Naive thymus-derived CD4-positive, alpha-beta T cell (primary cell): Measurements from ENCODE around the gene ZDHHC14. TPM values are rescaled to one million over a fixed set of nuclear protein-coding genes. Genes with fewer than 3 reads are reported as not detected.

Experiments used
- ATAC-seq: fragments of 150-1000 bp; cut with Tn5 transposase; 2 replicates; pipeline ENCODE4 v1.10.0; 2021; ENCODE audit warnings: mild to moderate bottlenecking, moderate library complexity
- CTCF ChIA-PET: fragments of 350-600 bp; sonication (Branson Sonifier 250); formaldehyde crosslinking; loops from one replicate; lab custom pipeline; 2021; ENCODE audit warnings: antibody characterized with exemption; lab: Charles Lee
- POLR2A ChIA-PET: fragments of 350-600 bp; sonication (Branson Sonifier 250); formaldehyde crosslinking; loops from one replicate; lab custom pipeline; 2021; ENCODE audit warnings: antibody characterized with exemption, inconsistent platforms; lab: Charles Lee
- DNase-seq, 9 donors: peaks; one replicate each; pipeline versions ENCODE4 v3.0.0 to v3.0.0-alpha.2; 2020 to 2022; ENCODE audit warnings: mixed read lengths in 1 of 9
- H3K27ac ChIP-seq: one replicate; pipeline ENCODE4 v1.7.0; 2013; ENCODE audit warnings: mild to moderate bottlenecking, low read depth, low read length, moderate library complexity
- H3K27me3 ChIP-seq, 2 donors: one replicate each; pipeline ENCODE4 v1.7.0; 2013; ENCODE audit warnings: low read length in 2 of 2, mild to moderate bottlenecking in 2 of 2, moderate library complexity in 2 of 2; ENCODE audit not compliant: control insufficient read depth in 2 of 2, insufficient read depth in 2 of 2
- H3K36me3 ChIP-seq, 3 experiments: 1 replicate in 2 of 3; 2 replicates in 1 of 3; pipeline ENCODE4 v1.7.0; 2013; ENCODE audit warnings: low read length in 3 of 3, mild to moderate bottlenecking in 3 of 3, moderate library complexity in 1 of 3; ENCODE audit not compliant: insufficient read depth in 3 of 3, control insufficient read depth in 2 of 3
- H3K4me1 ChIP-seq, 2 donors: one replicate each; pipeline ENCODE4 v1.7.0; 2013; ENCODE audit warnings: low read length in 2 of 2, mild to moderate bottlenecking in 2 of 2, moderate library complexity in 1 of 2; ENCODE audit not compliant: control insufficient read depth in 2 of 2, insufficient read depth in 2 of 2
- H3K4me3 ChIP-seq: 2 replicates; pipeline ENCODE4 v1.7.0; 2013; ENCODE audit warnings: mild to moderate bottlenecking, low read length
- H3K9me3 ChIP-seq, 3 experiments: 1 replicate in 2 of 3; 2 replicates in 1 of 3; pipeline ENCODE4 v1.7.0; 2013; ENCODE audit warnings: low read length in 3 of 3; ENCODE audit not compliant: control insufficient read depth in 2 of 3
- H3K27ac Mint-ChIP-seq, 9 donors: one replicate each; pipeline ENCODE4 v1.8.0; 2020 to 2022; ENCODE audit warnings: mixed read lengths in 9 of 9, mild to moderate bottlenecking in 8 of 9, moderate library complexity in 5 of 9, inconsistent platforms in 2 of 9
- H3K27me3 Mint-ChIP-seq, 5 donors: one replicate each; pipeline ENCODE4 v1.8.0; 2021 to 2022; ENCODE audit warnings: mixed read lengths in 5 of 5, mild to moderate bottlenecking in 1 of 5
- H3K36me3 Mint-ChIP-seq, 5 donors: one replicate each; pipeline ENCODE4 v1.8.0; 2020 to 2022; ENCODE audit warnings: mixed read lengths in 5 of 5, mild to moderate bottlenecking in 3 of 5, inconsistent platforms in 1 of 5
- H3K4me1 Mint-ChIP-seq, 7 donors: one replicate each; pipeline ENCODE4 v1.8.0; 2020 to 2022; ENCODE audit warnings: mixed read lengths in 7 of 7, mild to moderate bottlenecking in 3 of 7, inconsistent platforms in 1 of 7
- H3K4me3 Mint-ChIP-seq, 10 donors: one replicate each; pipeline ENCODE4 v1.8.0; 2020 to 2022; ENCODE audit warnings: mild to moderate bottlenecking in 10 of 10, mixed read lengths in 10 of 10, moderate library complexity in 6 of 10, inconsistent platforms in 2 of 10
- H3K9me3 Mint-ChIP-seq, 11 donors: one replicate each; pipeline ENCODE4 v1.8.0; 2020 to 2022; ENCODE audit warnings: mixed read lengths in 11 of 11, mild to moderate bottlenecking in 4 of 11, inconsistent platforms in 1 of 11, moderate library complexity in 1 of 11
- intact Hi-C, 2 donors: fragments of 100-400 bp; cut with micrococcal nuclease; formaldehyde crosslinking; loops; one replicate each; pipeline ENCODE4 v1.15.1; 2023
- polyA plus RNA-seq, 2 donors: library from polyadenylated mRNA; unstranded; fragments of 300-500 nt; fragmentation: Illumina TruSeq; gene quantifications; one replicate each; pipeline ENCODE4 v1.2.3, GENCODE V29; 2021
- total RNA-seq, 6 experiments: library from RNA in 5 of 6; stranded (reverse) in 5 of 6; gene quantifications; 1 replicate in 5 of 6; 2 replicates in 1 of 6; pipeline ENCODE4 v1.2.3 and lab custom pipeline; 2021 to 2026

Gene ZDHHC14
- total and polyA plus RNA-seq, 7 experiments from 2014 or later: 0.13 to 18.2 (median 0.95) TPM

DNA sequence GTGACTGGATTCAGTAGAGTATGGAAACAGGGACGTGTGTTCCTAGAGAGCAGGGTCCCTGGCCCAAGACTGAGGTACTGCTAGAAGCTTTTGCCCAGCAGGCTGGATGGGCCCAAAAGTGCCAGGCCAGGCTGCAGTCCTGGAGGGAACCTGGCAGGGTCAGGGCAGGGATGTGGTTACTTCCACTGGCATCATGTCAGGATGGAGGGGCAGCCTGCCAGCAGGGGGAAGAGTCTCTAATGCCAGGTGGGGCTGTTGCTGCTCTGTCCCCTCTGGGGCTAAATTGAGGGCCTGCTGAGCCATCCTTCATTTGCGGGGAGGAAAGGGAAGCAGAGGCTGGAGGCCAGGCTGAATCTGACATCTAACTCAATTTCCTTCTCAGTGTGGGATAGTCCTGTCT lies 17.2 kb downstream of the ZDHHC14 start:
- H3K36me3 ChIP-seq: no peaks in the 10 kb centered on the region
- H3K27ac Mint-ChIP-seq: no peak overlapping the region
- H3K27ac ChIP-seq: no peak overlapping the region
- ChIA-PET POLR2A (no interaction called here), CTCF (no interaction called here)
- DNase-seq (no peak), ATAC-seq (no peak)
- no peaks in the 10 kb centered on the region for H3K27me3 ChIP-seq
- H3K4me3 Mint-ChIP-seq: no peak overlapping the region
- no peaks in the 10 kb centered on the region for H3K9me3 ChIP-seq
- H3K27me3 Mint-ChIP-seq: no peaks in the 10 kb centered on the region
- peaks cover 0 to 4% (median 0%) of the 10 kb centered on the region in 11 donors for H3K9me3 Mint-ChIP-seq
- intact Hi-C loops: no loop called here
- no peaks in the 10 kb centered on the region for H3K4me1 ChIP-seq
- peaks cover 0 to 10% (median 0%) of the 10 kb centered on the region in 7 donors for H3K4me1 Mint-ChIP-seq
- H3K36me3 Mint-ChIP-seq: peaks cover 0 to 13% (median 3%) of the 10 kb centered on the region in 5 donors
- H3K4me3 ChIP-seq: no peak overlapping the region

DNA sequence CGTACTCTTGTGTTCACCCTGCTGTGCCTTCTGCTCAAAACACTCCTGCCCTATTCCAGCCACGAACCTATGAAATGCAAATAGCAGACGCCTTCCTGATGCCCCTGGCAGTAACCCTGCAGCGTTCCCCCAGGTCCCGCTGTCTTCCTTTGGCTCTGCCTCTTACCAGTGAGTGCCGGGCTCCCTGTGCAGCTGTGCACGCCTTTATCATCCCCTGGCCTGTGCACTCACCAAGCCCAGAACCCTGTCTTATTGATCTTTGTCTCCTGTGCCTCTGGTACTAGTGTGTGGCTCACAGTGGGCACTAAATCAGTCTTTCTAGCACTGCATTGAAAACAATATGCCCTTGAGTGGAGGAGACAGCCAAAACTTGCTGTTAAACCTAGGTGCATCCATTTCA lies 19.7 kb downstream of the ZDHHC14 start:
- Histone ChIP-seq H3K36me3 (no peaks in the 10 kb centered on the region), H3K27me3 (no peaks in the 10 kb centered on the region), H3K27ac (no peak overlapping the region), H3K9me3 (no peaks in the 10 kb centered on the region), H3K4me3 (no peak overlapping the region), H3K4me1 (no peaks in the 10 kb centered on the region)
- Mint-ChIP-seq H3K36me3 (peaks cover 0 to 2% (median 0%) of the 10 kb centered on the region in 5 donors), H3K27ac (no peak overlapping the region), H3K9me3 (no peaks in the 10 kb centered on the region), H3K4me1 (no peaks in the 10 kb centered on the region), H3K4me3 (no peak overlapping the region), H3K27me3 (no peaks in the 10 kb centered on the region)
- intact Hi-C loops: no loop called here
- DNase-seq: no peak
- ATAC-seq: no peak
- POLR2A ChIA-PET: no interaction called here
- CTCF ChIA-PET: no interaction called here

DNA sequence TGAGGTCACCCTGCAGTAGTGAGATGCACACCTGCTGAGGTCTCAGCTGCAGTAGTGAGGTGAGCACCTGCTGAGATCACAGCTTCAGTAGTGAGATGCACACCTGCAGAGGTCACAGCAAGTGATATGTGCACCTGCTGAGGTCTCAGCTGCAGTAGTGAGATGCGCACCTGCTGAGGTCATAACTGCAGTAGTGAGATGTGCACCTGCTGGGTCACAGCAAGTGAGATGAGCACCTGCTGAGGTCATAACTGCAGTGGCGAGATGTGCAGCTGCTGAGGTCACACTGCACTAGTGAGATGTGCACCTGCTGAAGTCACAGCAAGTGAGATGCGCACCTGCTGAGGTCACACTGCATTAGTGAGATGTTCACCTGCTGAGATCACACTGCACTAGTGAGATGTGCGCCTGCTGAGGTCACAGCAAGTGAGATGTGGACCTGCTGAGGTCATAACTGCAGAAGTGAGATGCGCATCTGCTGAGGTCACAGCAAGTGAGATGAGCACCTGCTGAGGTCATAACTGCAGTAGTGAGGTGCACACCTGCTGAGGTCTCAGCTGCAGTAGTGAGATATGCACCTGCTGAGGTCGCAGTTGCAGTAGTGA lies 20.8 kb downstream of the ZDHHC14 start:
- Mint-ChIP-seq H3K27me3 (no peaks in the 10 kb centered on the region), H3K4me1 (no peaks in the 10 kb centered on the region), H3K27ac (no peak overlapping the region), H3K36me3 (peaks cover 0 to 1% (median 0%) of the 10 kb centered on the region in 5 donors), H3K4me3 (no peak overlapping the region), H3K9me3 (no peaks in the 10 kb centered on the region)
- Histone ChIP-seq H3K27me3 (no peaks in the 10 kb centered on the region), H3K27ac (no peak overlapping the region), H3K9me3 (no peaks in the 10 kb centered on the region), H3K4me1 (no peaks in the 10 kb centered on the region), H3K36me3 (no peaks in the 10 kb centered on the region), H3K4me3 (no peak overlapping the region)
- intact Hi-C loops: no loop called here
- POLR2A ChIA-PET: no interaction called here
- no peak for DNase-seq
- no peak for ATAC-seq
- CTCF ChIA-PET: no interaction called here

DNA sequence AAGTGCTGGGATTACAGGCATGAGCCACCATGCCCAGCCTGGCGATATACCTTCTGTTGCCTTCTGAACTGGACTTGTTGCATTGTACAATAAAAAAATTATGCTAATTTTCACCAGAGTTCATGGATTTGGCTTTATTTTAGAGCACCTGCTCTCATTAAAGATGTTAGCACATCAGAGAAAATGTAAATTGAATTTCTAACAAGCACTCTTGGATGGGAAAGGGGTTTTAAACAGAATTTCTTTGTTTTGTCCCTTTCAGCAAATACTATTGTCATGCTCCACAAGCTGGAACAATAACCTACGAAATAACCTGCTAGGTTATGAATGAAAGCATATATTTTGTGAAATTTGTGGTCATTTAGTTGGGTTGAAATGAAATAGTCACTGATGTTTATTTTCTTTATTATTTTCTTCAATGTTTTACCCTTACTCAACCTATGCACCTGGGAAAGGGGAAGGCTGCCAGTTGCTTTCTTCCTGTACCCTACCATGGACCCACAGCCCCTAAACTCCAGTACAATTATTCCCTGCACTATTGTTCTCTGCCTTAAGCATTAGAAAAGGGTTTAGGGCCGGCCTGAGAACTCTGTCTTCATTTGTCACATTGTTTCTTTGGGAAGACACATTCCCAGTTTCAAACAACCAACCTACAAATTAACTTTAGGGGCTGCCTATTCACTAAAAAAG lies 22.2 kb downstream of the ZDHHC14 start:
- Mint-ChIP-seq H3K27me3 (no peaks in the 10 kb centered on the region), H3K4me3 (no peak overlapping the region), H3K9me3 (no peaks in the 10 kb centered on the region), H3K27ac (no peak overlapping the region), H3K4me1 (no peaks in the 10 kb centered on the region), H3K36me3 (no peaks in the 10 kb centered on the region)
- ChIA-PET POLR2A (no interaction called here), CTCF (no interaction called here)
- Histone ChIP-seq H3K4me3 (no peak overlapping the region), H3K9me3 (no peaks in the 10 kb centered on the region), H3K36me3 (no peaks in the 10 kb centered on the region), H3K27ac (no peak overlapping the region), H3K27me3 (no peaks in the 10 kb centered on the region), H3K4me1 (no peaks in the 10 kb centered on the region)
- DNase-seq (no peak), ATAC-seq (no peak)
- intact Hi-C loops: no loop called here

DNA sequence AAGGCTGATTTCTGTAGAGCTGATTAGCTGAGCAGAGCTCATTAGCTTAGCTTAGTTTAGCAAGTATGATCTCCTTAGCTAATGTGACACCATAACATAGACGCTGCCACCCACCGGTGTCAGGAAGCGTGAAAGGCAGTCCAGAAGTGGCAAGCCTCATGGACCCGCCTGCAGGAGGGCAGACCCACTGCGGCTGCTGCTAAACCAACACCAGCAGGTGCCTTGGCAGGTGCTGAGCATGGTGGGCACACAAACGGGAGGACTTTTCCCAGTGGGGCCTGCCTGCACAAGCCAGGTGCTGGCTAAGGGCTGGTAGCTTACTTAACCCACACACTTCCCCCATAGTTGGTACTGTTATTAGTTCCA lies 22.7 kb downstream of the ZDHHC14 start:
- Mint-ChIP-seq H3K9me3 (peaks cover 0 to 2% (median 0%) of the 10 kb centered on the region in 11 donors), H3K4me3 (no peak overlapping the region), H3K36me3 (peaks cover 0 to 4% (median 0%) of the 10 kb centered on the region in 5 donors), H3K27me3 (peaks cover 0 to 3% (median 0%) of the 10 kb centered on the region in 5 donors), H3K27ac (no peak overlapping the region), H3K4me1 (no peaks in the 10 kb centered on the region)
- Histone ChIP-seq H3K27me3 (no peaks in the 10 kb centered on the region), H3K27ac (no peak overlapping the region), H3K4me1 (no peaks in the 10 kb centered on the region), H3K36me3 (no peaks in the 10 kb centered on the region), H3K9me3 (no peaks in the 10 kb centered on the region), H3K4me3 (no peak overlapping the region)
- DNase-seq: no peak
- ChIA-PET POLR2A (no interaction called here), CTCF (no interaction called here)
- intact Hi-C loops: no loop called here
- no peak for ATAC-seq

DNA sequence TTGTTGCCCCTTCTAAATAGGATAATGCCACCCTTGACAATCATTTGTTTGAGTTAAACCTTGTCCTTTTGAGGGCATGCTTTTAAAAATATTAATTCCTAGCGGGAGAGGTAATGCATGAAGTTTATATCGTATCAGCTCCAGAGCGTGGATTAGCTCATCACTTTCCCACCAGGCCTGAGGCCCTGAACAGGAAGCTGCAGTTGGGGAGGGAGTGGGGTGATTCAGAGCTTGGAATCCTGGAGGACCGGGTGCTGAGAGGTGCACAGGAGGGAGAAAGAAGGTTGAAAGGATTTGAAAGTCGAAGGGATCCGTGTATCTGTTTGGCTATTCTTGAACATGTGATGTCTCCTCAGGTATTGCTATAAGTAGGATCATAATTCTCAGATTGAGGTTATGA lies 25.0 kb downstream of the ZDHHC14 start:
- POLR2A ChIA-PET: no interaction called here
- H3K4me1 Mint-ChIP-seq: peaks cover 0 to under 1% (median 0%) of the 10 kb centered on the region in 7 donors
- DNase-seq (no peak), ATAC-seq (no peak)
- Histone ChIP-seq H3K27ac (no peak overlapping the region), H3K27me3 (no peaks in the 10 kb centered on the region), H3K9me3 (no peaks in the 10 kb centered on the region), H3K4me3 (no peak overlapping the region), H3K36me3 (no peaks in the 10 kb centered on the region), H3K4me1 (no peaks in the 10 kb centered on the region)
- intact Hi-C loops: no loop called here
- H3K27me3 Mint-ChIP-seq: peaks cover 0 to 6% (median 1%) of the 10 kb centered on the region in 5 donors
- CTCF ChIA-PET: no interaction called here
- H3K4me3 Mint-ChIP-seq: no peak overlapping the region
- H3K27ac Mint-ChIP-seq: peak overlapping the region in 1 of 9 donors; percentile 33
- H3K36me3 Mint-ChIP-seq: peaks cover 0 to 7% (median 0%) of the 10 kb centered on the region in 5 donors
- H3K9me3 Mint-ChIP-seq: peaks cover 0 to 2% (median 0%) of the 10 kb centered on the region in 11 donors

DNA sequence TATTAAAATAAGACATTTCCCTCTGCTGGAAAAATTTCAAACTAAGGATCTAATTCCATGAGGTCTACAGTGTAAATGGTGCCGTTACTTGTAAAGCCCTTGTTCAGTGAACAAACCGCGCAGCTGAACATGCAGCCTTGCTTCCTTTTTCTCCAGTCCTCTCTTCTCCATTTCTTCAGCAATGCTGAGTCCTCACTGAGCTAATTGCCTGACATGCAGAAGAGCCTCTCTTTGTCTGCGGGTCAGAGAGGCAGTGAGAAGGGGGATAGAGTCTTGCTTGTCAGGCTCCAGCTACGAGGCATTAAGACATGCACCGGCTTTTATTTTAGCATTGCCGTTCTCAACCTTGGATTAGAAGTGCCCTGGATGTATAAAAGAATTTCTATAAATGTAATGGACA lies 25.7 kb downstream of the ZDHHC14 start:
- Mint-ChIP-seq H3K4me1 (peaks cover 0 to 5% (median 0%) of the 10 kb centered on the region in 7 donors), H3K27me3 (peaks cover 0 to 6% (median 2%) of the 10 kb centered on the region in 5 donors), H3K4me3 (no peak overlapping the region), H3K9me3 (peaks cover 0 to 3% (median 0%) of the 10 kb centered on the region in 11 donors), H3K36me3 (peaks cover 0 to 11% (median 0%) of the 10 kb centered on the region in 5 donors), H3K27ac (no peak overlapping the region)
- intact Hi-C loops: no loop called here
- Histone ChIP-seq H3K9me3 (no peaks in the 10 kb centered on the region), H3K27me3 (no peaks in the 10 kb centered on the region), H3K36me3 (no peaks in the 10 kb centered on the region), H3K4me1 (no peaks in the 10 kb centered on the region), H3K27ac (no peak overlapping the region), H3K4me3 (no peak overlapping the region)
- ChIA-PET POLR2A (interaction anchor here (0.7 kb wide), 1 partner anchor 279 kb away, joined by 3 read pairs; no protein-coding TSS in a partner anchor), CTCF (no interaction called here)
- no peak for ATAC-seq
- no peak for DNase-seq
